Ishikawa (cell line): ENCODE data around the gene ANO4.

Experiments used
- CEBPB ChIP-seq: IDR thresholded peaks from 2 replicates; pipeline ENCODE4 v1.6.1; 2012
- EP300 ChIP-seq: IDR thresholded peaks from 2 replicates; pipeline ENCODE4 v1.6.1; 2012; ENCODE audit warnings: borderline replicate concordance
- MAX ChIP-seq: IDR thresholded peaks from 2 replicates; pipeline ENCODE4 v1.6.1; 2012
- RAD21 ChIP-seq: IDR thresholded peaks from 2 replicates; pipeline ENCODE4 v1.6.1; 2012; ENCODE audit warnings: low read depth
- REST ChIP-seq: IDR thresholded peaks from 2 replicates; pipeline ENCODE4 v1.6.1; 2012; ENCODE audit warnings: low read depth, mild to moderate bottlenecking
- TAF1 ChIP-seq: IDR thresholded peaks from 2 replicates; pipeline ENCODE4 v1.6.1; 2012; ENCODE audit warnings: low read depth, mild to moderate bottlenecking
- TCF12 ChIP-seq: IDR thresholded peaks from 2 replicates; pipeline ENCODE4 v1.6.1; 2012; ENCODE audit warnings: low read depth
- TEAD4 ChIP-seq: IDR thresholded peaks from 2 replicates; pipeline ENCODE4 v1.6.1; 2012
- USF1 ChIP-seq: IDR thresholded peaks from 2 replicates; pipeline ENCODE4 v1.6.1; 2012

- no peak for TF ChIP-seq RAD21
- TF ChIP-seq MAX, result no peak
- TF ChIP-seq TEAD4, result no peak
- TF ChIP-seq CEBPB, result no peak
- no peak for TF ChIP-seq REST
- no peak for TF ChIP-seq USF1
- no peak for TF ChIP-seq EP300
- no peak for TF ChIP-seq TAF1
- TF ChIP-seq TCF12, result no peak
These were observed 220.5 kb downstream of the ANO4 start for GRCh38 chr12:101015044-101015443.
